Body of pancreas (tissue), 4 donors: ENCODE measurements around the gene EOGT. TPM values are rescaled to one million over a fixed set of nuclear protein-coding genes. Genes with fewer than 3 reads are reported as not detected.
A peak's percentile ranks its signal among the peaks of the same experiment; 100 is the strongest.

Source experiments
- ATAC-seq: fragments of 150-250 bp; one replicate; pipeline ENCODE4 v1.9.1; 2016
- DNase-seq, 4 donors: peaks; one replicate each; pipeline ENCODE4 v3.0.0-alpha.2; 2019
- H3K27ac ChIP-seq, 4 donors: fragments of 200-600 bp; sonication (generic); 1 replicate in 3 of 4; 2 replicates in 1 of 4; pipeline versions ENCODE4 v1.5.1 to v1.6.1; 2016 to 2019; ENCODE audit warnings: mild to moderate bottlenecking in 1 of 4, mixed read lengths in 1 of 4, moderate library complexity in 1 of 4
- H3K27me3 ChIP-seq, 2 donors: fragments of 200-600 bp; sonication (generic); one replicate each; pipeline ENCODE4 v1.6.0; 2016; ENCODE audit warnings: mild to moderate bottlenecking in 1 of 2
- H3K36me3 ChIP-seq, 2 donors: fragments of 200-600 bp; sonication (generic); replicated peaks in 1 of 2; 2 replicates each; pipeline ENCODE4 v1.5.1; 2016; ENCODE audit warnings: low read depth in 2 of 2; ENCODE audit not compliant: insufficient read depth in 1 of 2
- H3K4me1 ChIP-seq: fragments of 200-600 bp; sonication (generic); one replicate; pipeline ENCODE4 v1.6.0; 2016
- H3K4me3 ChIP-seq, 2 donors: fragments of 200-600 bp; sonication (generic); 1 replicate in 1 of 2; 2 replicates in 1 of 2; pipeline ENCODE4 v1.5.1; 2016 to 2019
- H3K9me3 ChIP-seq, 3 donors: fragments of 200-600 bp; sonication (generic); 1 replicate in 2 of 3; 2 replicates in 1 of 3; pipeline ENCODE4 v1.5.1; 2016
- CTCF ChIP-seq, 7 experiments: fragments of 450-650 bp in 4 of 7; fragments of 200-600 bp in 3 of 7; sonication (generic) in 3 of 7; IDR thresholded peaks; one replicate each; pipeline ENCODE4 v1.5.1; 2016 to 2019; ENCODE audit warnings: antibody characterized with exemption in 7 of 7
- POLR2A ChIP-seq, 3 donors: fragments of 450-650 bp; IDR thresholded peaks; one replicate each; pipeline ENCODE4 v1.6.1; 2016; ENCODE audit warnings: antibody characterized with exemption in 3 of 3, mild to moderate bottlenecking in 2 of 3
- WGBS, 2 donors: methylation state at CpG; one replicate each; pipeline ENCODE4 v1.1.5; 2017; 5-methylcytosine and 5-hydroxymethylcytosine counted together
- intact Hi-C: fragments of 100-400 bp; cut with DNase I; formaldehyde crosslinking; loops from one replicate; pipeline ENCODE4 v1.15.1; 2023
- total RNA-seq, 2 donors: library from RNA; depleted of rRNA; stranded (reverse); fragments of >200 nt; gene quantifications; one replicate each; pipeline ENCODE4 v1.1.0, GENCODE V29; 2016

The EOGT gene
- total RNA-seq, 2 donors from 2014 or later: 9.9 to 15.6 TPM

DNA sequence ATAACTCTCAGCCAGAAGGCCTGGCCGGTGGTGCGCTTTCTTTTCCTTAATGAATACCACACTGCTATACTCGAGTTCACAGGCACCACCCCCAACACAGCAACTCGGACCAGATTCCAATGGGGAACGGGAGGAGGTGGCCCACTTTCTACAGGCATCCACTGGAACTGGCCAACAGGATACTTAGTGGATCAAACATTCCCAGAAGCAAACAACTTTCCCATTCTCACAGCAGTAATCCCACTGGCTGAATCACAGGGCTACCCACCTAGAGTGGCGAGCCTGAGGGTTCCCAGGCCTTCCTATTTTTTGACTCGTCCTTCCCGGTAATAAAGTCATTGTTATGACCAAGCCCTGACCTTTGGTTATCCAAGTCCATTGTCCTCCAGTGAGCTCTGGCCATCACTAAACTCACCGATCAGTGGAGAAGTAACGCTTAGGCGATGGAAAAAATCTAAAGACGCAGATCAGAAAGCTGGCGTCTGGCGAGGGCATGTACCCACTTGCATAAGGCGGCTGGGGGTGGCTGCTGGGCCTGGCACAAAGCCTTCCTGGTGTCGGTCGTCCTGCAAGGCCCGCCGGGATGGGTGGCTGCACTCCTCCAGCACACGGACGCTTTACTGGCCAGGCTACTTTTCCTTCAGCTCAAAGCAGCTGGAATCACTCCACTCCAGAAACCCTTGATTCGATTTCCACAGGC is 1.2 kb downstream of the EOGT start:
- peak in 1 of 3 donors; percentile 42 for TF ChIP-seq POLR2A (IDR thresholded peaks at IDR 0.05)
- TF ChIP-seq CTCF (IDR thresholded peaks at IDR 0.05): no peak
- Histone ChIP-seq H3K36me3 (peaks cover 0 to 3% of the 10 kb centered on the region in 2 donors), H3K4me3 (peak overlapping the region; percentile 66 to 67), H3K9me3 (no peaks in the 10 kb centered on the region), H3K27me3 (no peaks in the 10 kb centered on the region), H3K27ac (peak overlapping the region; percentile 93 to 99 (median 95)), H3K4me1 (peaks cover 21% of the 10 kb centered on the region)
- 39 to 53% methylated on average over 16 to 22 of the region's 22 CpGs for WGBS, 2 donors
- intact Hi-C loops: no loop called here
- ATAC-seq (peak; percentile 19), DNase-seq (peak; percentile 52 to 65 (median 60))

DNA sequence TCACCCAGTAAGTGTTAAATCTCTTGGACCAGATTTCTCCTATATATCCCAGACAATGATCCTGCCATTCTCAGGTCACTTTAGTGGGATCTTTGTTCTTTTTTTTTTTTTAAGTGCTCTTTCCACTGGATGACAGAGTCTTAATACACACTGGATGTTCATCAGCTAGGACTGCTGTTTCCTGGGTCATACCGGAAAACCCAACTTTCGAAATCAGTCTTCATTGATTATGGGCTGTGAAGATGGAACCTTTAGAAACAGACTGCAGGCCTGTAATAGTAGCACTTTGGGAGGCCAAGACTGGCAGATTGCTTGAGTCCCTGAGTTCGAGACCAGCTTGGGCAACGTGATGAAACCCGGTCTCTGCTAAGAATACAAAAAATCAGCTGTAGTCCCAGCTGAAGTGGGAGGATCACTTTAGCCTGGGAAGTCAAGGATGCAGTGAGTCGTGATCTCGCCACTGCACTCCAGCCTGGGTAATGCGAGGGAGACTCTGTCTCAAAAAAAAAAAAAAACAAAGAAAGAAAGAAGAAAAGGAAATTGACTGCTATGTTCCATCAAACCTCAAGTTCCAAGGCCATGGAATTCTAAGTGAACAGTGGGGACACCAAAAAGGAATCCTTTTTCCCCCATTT is 2.3 kb downstream of the EOGT start:
- Histone ChIP-seq H3K27ac (no peak overlapping the region), H3K9me3 (no peaks in the 10 kb centered on the region), H3K4me3 (no peak overlapping the region), H3K27me3 (no peaks in the 10 kb centered on the region), H3K4me1 (peaks cover 21% of the 10 kb centered on the region), H3K36me3 (peaks cover 0 to 8% of the 10 kb centered on the region in 2 donors)
- 87 to 97% methylated on average over 8 of the region's 8 CpGs for WGBS, 2 donors
- ATAC-seq: no peak
- intact Hi-C loops: no loop called here
- no peak for DNase-seq
- TF ChIP-seq CTCF (IDR thresholded peaks at IDR 0.05): no peak
- TF ChIP-seq POLR2A (IDR thresholded peaks at IDR 0.05): no peak

- intact Hi-C loops: no loop called here
- Histone ChIP-seq H3K4me3 (no peak overlapping the region), H3K9me3 (no peaks in the 10 kb centered on the region), H3K27ac (no peak overlapping the region), H3K36me3 (peaks cover 0 to 10% of the 10 kb centered on the region in 2 donors), H3K4me1 (peaks cover 20% of the 10 kb centered on the region), H3K27me3 (no peaks in the 10 kb centered on the region)
- ATAC-seq (no peak), DNase-seq (no peak)
- no peak for TF ChIP-seq POLR2A (IDR thresholded peaks at IDR 0.05)
- TF ChIP-seq CTCF (IDR thresholded peaks at IDR 0.05): no peak
- 86 to 90% methylated on average over 3 of the region's 3 CpGs for WGBS, 2 donors
Observed at GRCh38 chr3:69009559-69010410, 3.7 kb downstream of the EOGT start.

GRCh38 chr3:69008980-69009379 is 4.5 kb downstream of the EOGT start:
- H3K27me3 ChIP-seq: no peaks in the 10 kb centered on the region
- DNase-seq (no peak), ATAC-seq (no peak)
- peaks cover 0 to 12% of the 10 kb centered on the region in 2 donors for H3K36me3 ChIP-seq
- H3K9me3 ChIP-seq: no peaks in the 10 kb centered on the region
- WGBS, 2 donors: 87% methylated on average over 2 of the region's 2 CpGs
- H3K4me1 ChIP-seq: peaks cover 12% of the 10 kb centered on the region
- H3K27ac ChIP-seq: no peak overlapping the region
- H3K4me3 ChIP-seq: no peak overlapping the region
- intact Hi-C loops: no loop called here
- TF ChIP-seq POLR2A (IDR thresholded peaks at IDR 0.05): no peak
- no peak for TF ChIP-seq CTCF (IDR thresholded peaks at IDR 0.05)
